Stimulated activated CD4-positive, alpha-beta T cell treated with anti-CD3 and anti-CD28 coated beads, Interleukin-2, amount 100 ng/mL, for 48 hours (primary cell): ENCODE data around the gene TAS2R40.
A peak's percentile ranks its signal among the peaks of the same experiment; 100 is the strongest.
"Not testable (repeated sequence)": the region's sequence is repeated elsewhere in the genome, so short reads cannot be mapped to it uniquely, and the experiment has no call there.

Experiments used
- DNase-seq, 2 donors: peaks; one replicate each; pipeline ENCODE4 v3.0.0-alpha.2; 2020

Gene TAS2R40

GRCh38 chr7:143221737-143222136, at the start of gene TAS2R40:
Gene TAS2R40, plus strand, starts transcription at chr7:143222037. Its CDS starts 42 bp downstream, at chr7:143222079.
- DNase-seq, result no peak

DNA sequence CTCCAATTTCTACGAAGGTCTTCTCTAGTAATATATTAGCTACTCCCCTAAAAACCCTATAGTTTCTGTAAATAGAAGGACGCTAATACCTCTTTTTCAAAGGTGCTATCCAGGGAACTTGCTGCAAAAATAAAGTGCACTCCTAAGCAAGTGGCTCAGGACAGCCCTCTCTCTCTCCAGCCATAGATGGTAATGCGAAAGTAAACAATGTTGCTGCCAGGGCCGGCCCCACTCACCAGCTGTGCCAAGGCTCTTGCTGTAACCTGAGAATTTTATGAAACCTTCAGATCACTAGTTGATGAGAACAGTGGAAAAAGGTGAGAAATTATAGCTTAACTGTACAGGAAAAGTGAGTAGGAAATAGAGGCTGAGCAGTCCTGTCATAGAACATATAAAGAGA, 49.5 kb upstream of the TAS2R40 start:
- no peak for DNase-seq

GRCh38 chr7:143176128-143176527, 45.7 kb upstream of the TAS2R40 start:
- no peak for DNase-seq

DNA sequence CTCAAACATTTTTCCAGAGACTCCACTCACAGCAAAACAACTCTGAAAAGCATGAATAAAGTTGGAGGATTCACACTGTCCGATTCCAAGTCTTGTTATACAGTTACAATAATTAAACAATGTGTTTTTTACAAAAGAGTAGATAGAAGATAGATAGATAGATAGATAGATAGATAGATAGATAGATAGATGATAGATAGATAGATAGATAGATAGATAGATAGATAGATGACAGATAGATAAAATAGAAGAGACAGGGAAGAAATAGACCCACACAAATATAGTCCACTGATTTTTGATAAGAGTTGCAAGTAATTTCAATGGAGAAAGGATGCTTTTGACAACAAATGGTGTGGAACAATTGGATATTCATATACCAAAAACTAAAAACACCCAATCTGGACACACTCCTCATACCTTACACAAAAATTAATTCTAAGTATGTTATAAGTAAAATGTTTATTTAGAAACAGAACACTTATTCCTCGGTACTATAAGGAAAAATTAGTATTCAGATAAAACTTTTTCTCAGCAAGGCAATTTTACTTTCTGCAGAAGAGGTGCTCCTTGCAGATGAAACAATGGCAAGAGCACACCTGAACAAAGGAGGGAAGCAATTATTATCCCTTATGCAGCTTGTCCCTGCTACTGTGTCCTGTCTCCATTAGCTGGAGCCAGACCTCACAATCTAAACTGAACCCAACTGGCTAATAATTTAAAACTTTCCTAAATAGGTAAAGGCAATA, 44.3 kb upstream of the TAS2R40 start:
- DNase-seq, result no peak

GRCh38 chr7:143180771-143181170, 41.1 kb upstream of the TAS2R40 start:
- DNase-seq, result not testable (repeated sequence)

GRCh38 chr7:143181349-143181748, 40.5 kb upstream of the TAS2R40 start:
- DNase-seq, result no peak

- no peak for DNase-seq
Measured at GRCh38 chr7:143183024-143183423, 38.8 kb upstream of the TAS2R40 start, which contains the start of gene TAS2R39. Gene TAS2R39, plus strand, starts transcription at chr7:143183419. Its CDS starts 0 bp downstream, at chr7:143183419.

- DNase-seq, result no peak
Measured at GRCh38 chr7:143185551-143185950, 36.3 kb upstream of the TAS2R40 start.

- no peak for DNase-seq
Measured at GRCh38 chr7:143188994-143189393, 32.8 kb upstream of the TAS2R40 start.

DNA sequence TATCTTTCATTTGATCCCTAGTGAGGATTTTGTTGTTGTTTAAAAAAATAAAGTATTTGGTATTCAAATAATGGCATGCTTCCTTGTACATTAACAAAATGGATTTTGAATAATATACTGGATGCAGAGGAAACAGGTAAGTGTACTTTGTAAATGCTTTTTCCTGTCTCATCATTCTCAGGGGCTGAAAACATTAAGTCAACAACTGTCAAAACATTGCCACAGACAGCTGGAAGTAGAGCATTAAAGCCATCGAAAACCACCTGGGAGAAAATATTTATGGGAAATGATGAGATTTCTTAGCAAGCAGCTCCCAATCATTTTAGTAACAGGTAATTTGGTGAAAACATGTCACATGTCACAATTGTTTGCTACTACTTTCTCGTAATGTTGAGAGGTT, 28.0 kb upstream of the TAS2R40 start:
- no peak for DNase-seq

- DNase-seq, result no peak
Measured at GRCh38 chr7:143199040-143199439, 22.8 kb upstream of the TAS2R40 start.

DNA sequence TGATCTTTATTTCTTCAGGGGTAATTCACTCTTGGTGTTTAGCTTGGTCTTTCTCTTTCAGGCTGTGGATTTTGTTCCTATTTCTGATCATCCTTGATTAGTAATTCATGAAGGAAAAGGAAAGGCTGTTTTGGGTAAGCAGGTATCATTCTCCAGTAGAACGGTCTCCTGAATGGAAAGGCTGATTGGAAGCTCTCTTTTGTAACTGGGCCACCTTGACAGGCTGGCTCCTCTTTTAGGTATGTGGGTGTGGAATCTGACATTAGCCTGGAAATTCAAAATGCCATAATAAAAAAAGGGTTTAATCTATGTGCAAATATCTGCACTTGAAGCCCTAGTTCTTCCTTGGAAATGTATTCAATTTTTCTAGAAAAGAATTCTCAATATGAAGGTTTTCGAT, 19.7 kb upstream of the TAS2R40 start:
- DNase-seq, result no peak

DNA sequence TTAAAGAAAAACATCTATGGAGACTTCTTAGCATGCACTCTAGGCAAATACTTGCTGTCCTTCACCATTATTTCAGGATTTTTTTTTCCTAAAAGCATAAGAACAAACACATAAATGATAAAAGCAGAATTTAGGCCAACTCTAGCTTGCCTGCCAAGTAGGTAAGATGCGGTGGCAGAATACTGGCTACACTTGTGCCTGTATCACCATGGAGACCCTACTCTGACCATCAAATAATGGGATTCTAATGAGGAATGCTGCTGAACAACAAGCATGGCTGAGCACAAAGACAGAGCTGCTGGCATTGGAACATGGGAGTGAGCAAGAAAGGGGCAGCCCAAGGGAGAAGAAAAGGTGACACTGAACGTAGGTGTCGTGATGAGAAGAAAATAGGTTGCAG, 18.5 kb upstream of the TAS2R40 start:
- no peak for DNase-seq

GRCh38 chr7:143205560-143206293, 16.1 kb upstream of the TAS2R40 start:
- DNase-seq, result no peak

DNA sequence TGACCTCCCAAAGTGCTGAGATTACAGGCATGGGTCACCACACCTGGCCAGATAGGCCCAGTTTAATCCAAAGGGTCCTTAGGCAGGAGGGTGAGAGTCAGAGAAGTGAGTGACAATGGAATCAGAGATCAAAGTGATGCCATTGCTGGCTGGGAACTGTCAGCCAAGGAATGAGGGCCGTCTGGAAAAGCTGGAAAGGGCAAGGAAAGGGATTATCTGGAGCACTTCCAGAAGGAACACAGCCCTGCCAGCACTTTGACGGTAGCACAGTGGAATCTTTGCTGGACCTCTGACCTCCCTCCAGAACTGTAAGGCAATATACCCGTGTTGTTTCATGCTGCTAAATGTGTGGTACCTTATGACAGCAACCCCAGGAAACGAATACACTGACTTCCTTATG, 11.3 kb upstream of the TAS2R40 start:
- no peak for DNase-seq

GRCh38 chr7:143213478-143213877, 8.4 kb upstream of the TAS2R40 start:
- not testable (repeated sequence) for DNase-seq

DNA sequence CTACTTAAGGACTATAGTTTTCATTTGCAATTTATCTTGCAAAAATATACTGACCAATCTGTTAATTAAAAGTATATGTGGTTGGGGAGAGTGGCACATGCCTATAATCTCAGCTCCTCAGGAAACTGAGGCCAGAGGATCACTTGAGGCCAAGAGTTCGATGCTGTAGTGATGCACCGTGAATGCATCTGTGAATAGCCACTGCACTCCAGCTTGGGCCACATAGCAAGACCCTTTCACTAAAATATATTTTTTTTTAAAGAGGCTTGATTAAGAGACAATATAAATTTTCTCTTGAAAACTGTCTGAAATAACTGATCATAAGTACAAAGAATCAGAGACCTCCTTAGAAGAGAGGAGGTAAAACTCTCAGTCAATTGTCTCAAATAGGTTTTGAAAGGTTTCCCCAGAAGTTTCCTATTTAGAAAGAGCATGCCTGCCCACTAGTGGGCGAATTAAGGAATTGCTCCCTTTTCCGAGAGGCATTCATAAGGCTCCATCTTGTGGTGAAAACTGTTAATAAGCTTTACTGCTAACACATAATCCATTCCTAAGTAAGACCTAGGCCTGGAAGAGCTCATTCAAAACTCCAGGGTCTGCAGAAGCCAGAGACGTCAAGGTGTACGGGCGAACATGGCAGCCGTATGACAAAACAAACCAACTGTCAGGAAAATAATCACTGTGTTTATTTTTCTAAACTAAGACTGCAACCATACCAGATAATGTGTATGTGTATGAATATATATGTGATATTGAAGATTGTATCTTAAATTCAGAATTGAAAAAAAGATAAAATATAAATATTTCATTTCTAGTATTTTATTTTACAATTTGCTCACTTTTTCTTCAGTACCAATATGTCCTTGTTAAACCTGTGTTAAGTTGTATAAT, 6.8 kb upstream of the TAS2R40 start:
- peak; percentile 48 to 56 for DNase-seq

GRCh38 chr7:143216151-143216550, 5.7 kb upstream of the TAS2R40 start:
- no peak for DNase-seq

GRCh38 chr7:143216686-143217085, 5.2 kb upstream of the TAS2R40 start:
- no peak for DNase-seq

- no peak for DNase-seq
Measured at GRCh38 chr7:143217806-143218205, 4.0 kb upstream of the TAS2R40 start.

DNA sequence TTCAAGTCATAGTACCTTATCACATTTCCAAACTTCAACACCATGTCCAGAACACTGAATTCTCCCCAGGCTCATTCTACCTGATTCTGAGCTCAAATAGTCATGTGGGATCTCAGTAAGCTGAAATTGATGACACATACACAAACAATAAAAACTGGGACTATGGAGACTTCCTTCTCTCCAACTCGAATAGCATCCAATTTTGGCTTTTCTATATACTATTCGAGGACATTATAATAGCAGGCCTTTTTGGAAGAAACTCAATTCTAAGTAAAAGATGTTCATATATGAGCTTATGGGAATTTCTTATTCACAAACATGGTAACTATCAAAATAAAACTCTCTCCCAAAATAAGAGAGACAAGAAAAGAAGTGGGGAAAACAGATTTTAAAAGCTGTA, 551 bp upstream of the TAS2R40 start:
- DNase-seq, result no peak

DNA sequence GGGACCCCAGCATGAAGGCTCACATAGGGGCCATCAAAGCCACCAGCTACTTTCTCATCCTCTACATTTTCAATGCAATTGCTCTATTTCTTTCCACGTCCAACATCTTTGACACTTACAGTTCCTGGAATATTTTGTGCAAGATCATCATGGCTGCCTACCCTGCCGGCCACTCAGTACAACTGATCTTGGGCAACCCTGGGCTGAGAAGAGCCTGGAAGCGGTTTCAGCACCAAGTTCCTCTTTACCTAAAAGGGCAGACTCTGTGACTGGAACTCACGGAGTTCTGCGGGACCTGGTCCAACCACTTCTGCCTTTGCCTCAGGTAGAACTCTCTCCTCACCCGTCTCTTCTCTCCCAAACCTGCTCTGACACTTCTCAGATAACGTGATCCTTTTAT, 945 bp downstream of the TAS2R40 start:
- DNase-seq, result no peak

DNA sequence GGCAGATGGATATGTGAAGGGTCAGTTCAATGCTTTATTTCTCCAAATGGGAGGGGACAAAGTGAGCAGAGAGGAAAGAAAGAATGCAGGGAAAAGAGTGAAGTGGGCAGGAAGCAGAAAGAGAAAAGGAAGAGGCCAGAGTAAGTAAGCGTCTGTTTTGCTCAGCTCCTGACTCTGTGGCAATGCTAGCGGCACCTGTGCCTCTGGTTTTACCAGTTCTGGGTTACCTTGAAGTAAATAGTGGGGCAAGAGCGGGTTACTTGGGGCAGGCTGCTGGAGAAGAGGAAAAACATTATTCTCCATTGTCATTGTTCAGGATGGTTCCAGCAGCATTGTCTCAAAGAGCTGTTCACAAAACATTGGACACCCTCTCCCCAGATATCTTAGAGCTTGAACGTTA, 1.9 kb downstream of the TAS2R40 start:
- no peak for DNase-seq
